Heart left ventricle (tissue), 13 donors: ENCODE results near the gene ARHGAP18.

Experiments
- CTCF ChIP-seq, 12 donors: fragments of 200-600 bp; sonication (generic) in 4 of 12; IDR thresholded peaks; one replicate each; pipeline versions ENCODE4 v1.5.0 to v1.8.0; 2018 to 2022; ENCODE audit warnings: antibody characterized with exemption in 12 of 12, mild to moderate bottlenecking in 5 of 12
- POLR2A ChIP-seq, 2 donors: fragments of 450-650 bp; IDR thresholded peaks; one replicate each; pipeline ENCODE4 v1.6.1; 2017; ENCODE audit warnings: antibody characterized with exemption in 2 of 2, mild to moderate bottlenecking in 2 of 2, moderate library complexity in 2 of 2
- donor health status: ischemic (EF 13 %, LVEDD 7.1; RV severe dilation, severe dysfunction).
- donor health status: DM: no; HTN: yes; CAD: no.
- donor health status: DM: no; HTN: no; CAD: no.
- donor health status: ischemic (EF 25% LVEDD 6.9; RV normal size, moderate dysfunction).
- donor health status: ischemic (EF 25% LVEDD 5.7; RV mildly dilated, moderate dysfunction).
- donor health status: ischemic (EF 35%, LVEDD 5.7; RV mildly dilated, moderate dysfunction).
- donor health status: nonischemic (EF 11% LVEDD 7.7; RV severe dilation, severe dysfunction).
- donor health status: DM: yes; HTN: yes; CAD: no.
- donor health status: PGD.
- donor health status: ischemic (EF 29% LVEDD 5.4; RV normal size, mild dysfunction).
- donor health status: nonischemic (EF 23%, LVEDD 6.1; RV moderate dilation, normal function).

- TF ChIP-seq CTCF (IDR thresholded peaks at IDR 0.05) (no peak), POLR2A (IDR thresholded peaks at IDR 0.05) (no peak)
Measured at GRCh38 chr6:129667621-129668020, 42.4 kb downstream of the ARHGAP18 start.
